Stimulated activated CD8-positive, alpha-beta memory T cell treated with anti-CD3 and anti-CD28 coated beads, Interleukin-12 subunit alpha, Interleukin-12 subunit beta, amount 100 ng/mL, for 24 hours (primary cell): Measurements from ENCODE around the gene CCNO.

Experiments
- DNase-seq: peaks from one replicate; pipeline ENCODE4 v3.0.0-alpha.2; 2020; ENCODE audit errors: extremely low read depth

CCNO gene

DNA sequence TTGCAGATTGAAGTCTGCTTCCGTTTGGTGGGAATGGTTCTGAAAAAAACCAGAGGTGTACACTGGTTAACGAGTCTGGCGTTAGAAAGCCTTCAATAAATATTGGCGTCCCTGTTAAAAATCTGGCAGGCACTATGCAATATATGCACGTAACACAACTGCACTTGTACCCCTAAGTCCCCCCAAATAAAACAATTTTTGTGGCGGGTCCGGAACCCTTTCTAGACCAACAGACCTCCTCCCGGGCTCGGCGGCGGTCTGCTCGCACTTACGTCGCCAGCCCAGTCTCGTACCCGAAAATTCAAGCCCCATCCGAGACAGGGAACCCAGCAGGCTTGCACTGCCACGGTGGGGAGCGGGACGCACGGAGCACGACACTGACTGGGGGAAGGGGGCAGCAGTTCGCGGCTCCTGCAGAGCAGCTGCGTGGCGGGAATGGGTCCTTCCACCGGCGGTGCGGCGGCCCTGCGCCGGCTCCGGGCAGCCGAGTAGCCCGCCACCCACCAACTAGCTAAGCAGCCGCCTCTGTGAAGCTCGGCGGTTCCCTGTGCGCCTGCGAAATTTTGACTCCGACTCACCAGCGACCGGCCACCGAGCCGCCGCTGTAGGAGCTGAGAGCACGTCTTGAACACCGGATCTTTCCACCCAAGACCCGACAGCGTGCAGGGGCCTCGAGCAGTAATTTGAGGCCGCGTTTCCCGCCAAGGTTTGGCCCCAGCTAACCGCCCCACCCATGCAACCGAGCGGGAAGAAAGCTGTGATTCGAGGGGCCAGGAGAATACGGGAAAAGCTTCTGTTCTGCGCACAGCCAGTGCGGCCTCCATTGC, 10.2 kb downstream of the CCNO start:
- no peak for DNase-seq

DNA sequence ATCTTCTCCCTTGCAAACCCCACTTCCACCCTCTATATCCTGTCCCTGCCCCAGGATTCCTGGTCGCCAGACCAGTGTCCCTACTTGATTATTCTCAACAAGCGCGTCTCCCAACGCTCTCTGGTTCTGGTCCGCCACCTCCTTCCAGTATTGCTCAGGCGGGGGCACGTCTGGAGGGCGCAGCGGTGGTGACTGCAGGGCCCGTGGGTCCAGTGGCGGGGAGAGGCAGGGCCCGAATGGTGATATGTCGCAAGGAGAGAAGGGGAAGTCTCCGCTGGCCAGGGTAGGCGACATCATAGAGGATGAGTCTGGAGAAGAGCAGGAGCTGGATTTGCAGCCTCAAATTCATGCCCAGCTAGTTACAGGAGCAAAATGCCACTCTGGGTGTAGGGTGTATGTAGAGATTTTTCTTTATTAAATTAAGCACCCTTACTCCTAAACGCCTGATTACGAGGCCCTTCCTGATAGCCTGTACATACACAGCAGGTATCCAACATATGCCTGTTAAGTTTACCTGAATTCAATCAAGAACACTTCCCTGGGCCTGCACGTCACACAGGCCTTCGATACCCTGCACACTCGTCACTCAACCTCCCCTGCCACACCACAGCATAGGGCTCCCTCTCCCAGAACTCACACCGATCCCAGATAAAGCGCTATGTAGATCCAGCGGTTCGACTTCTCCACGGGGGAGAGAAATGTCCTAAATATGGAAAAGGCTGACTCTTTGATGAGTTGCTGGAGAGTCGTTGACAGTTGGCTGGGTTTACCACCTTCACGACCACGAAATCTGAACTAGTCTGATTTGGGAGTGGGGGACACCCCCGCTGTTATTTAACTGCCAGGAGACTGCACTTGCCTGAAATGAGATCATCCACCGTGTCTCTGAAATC, 11.1 kb downstream of the CCNO start:
- no peak for DNase-seq

DNA sequence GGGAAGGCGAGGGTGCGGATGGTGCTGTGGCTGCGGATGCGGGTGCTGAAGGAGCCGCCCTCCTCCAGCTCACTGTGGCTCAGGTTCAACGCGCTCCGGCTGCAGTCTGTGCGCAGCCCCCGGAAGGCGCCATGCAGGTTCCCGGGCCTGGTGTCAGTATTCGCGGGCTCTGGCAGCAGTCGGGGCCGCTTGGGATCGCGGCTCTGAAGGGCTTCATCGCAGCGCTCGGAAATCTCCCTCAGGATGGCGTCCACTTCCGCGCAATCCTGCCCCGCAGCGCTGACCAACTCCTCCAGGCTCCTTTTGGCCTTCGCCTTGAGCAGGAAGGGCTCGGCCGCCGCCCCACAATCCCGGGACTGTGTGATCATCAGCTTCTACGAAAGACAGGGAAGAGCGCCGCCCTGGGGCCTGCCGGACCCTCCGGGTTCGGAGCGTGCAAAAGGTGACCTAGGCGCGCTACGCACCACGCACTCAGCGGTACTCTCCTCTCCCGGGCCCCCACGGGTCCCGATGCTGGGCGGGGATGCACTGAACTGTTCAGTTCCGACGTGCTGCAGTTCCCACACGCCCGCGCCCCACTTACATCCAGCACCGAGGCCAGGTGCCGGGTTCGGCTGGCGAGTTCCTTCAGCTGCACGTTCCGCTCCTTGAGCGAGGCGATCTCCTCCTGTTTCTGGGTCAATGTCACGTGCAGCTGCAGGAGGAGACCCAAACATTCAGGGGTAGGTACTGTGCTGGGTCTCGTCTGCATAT, 12.8 kb downstream of the CCNO start:
- no peak for DNase-seq

DNA sequence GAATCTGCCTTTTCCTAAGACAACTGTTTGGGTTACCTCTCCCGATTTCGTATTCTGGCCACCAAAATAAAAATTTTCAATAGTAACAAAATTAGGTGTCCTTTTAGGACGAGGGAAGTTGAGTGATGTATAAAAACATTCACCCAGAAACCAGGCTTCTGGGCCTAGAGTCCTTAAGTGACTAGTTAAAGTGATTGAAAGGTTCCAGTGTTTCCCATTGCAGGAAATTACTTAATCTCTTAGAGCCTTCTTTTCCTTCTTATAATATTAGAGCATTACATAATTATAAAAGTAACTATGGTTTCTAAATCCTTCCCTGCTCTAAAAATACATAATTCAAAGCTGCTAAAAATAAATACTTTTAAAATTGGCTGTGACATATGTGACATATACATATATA, 13.6 kb downstream of the CCNO start:
- DNase-seq = no peak

DNA sequence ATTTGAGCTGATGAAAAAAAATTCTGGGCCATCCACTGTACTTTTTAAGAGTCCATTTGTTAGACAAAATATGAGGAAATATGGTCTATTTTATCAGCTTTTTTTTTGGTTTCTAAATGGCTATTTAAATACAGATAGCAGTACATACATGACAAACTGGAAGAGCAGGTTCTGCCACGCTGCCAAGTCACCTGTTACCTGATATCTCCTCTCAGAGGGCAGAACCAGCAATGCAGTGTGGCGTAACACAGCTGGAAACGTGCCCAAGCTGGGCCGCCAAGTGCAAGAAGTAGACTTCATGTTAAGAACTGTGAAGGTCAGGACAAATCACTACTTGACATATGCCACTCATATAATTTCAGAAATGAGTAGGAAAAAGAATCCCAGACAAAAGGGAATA, 14.4 kb downstream of the CCNO start:
- DNase-seq = no peak

DNA sequence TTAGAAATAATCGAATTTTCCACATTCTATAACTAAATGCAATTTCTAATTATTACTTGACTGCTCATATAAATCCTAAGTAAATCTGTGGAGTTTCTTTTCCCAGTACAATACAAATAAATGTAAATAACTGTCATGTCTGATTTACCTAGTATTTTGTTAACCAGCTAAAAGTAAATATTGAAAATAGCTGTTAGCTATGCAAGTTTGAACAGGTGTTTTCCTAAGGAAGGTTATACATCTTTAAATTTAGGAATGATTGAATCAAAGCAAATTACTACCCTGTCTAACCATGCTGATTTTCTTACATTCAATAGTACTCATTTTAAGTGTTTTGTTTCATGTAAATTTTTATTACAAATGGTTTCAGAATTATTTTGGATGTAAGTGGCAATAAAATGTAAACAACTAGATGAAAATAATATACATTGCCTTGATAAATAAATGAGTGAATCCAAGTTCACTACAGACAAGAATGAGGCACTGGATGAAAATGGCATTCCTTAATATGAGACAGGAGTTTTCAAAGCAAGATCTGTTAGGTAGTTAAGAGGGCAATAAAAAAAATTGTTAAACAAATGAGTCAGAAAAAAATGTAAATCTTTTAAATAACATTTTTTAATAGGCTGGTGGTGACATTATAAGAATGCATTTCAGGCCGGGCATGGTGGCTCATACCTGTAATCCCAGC, 22.1 kb downstream of the CCNO start:
- no peak for DNase-seq

DNA sequence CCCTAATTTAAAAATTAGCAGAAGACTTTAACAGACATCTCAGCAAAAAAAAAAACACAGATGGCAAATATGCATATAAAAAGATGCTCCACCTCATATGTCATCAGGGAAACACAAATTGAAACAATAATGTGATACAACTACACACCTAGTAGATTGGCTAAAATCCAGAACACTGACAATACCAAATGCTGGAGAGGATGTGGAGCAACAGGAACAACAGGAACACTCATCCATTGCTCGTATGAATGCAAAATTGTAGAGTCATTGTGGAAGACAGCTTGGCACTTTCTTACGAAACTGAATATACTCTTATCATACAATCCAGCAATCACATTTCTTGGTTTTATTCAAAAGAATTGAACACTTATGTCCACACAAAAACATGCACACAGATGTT, 28.4 kb downstream of the CCNO start:
- no peak for DNase-seq

DNA sequence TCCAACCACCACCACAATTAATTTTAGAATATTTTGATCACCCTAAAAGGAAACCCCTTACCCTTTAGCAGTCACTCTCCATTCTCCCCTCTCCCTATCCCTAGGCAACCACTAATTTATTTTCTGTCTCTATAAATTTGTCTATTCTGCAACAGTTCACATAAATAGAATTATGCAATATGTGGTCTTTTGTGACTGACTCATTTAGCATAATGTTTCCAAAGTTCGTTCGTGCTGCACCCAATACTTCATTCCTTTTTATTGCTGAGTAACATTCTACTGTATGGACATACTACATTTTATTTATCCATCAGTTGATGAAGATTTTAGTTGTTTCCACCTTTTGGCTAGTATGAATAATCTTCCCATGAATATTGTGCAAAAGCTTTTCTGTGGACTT, 42.2 kb downstream of the CCNO start:
- no peak for DNase-seq

DNA sequence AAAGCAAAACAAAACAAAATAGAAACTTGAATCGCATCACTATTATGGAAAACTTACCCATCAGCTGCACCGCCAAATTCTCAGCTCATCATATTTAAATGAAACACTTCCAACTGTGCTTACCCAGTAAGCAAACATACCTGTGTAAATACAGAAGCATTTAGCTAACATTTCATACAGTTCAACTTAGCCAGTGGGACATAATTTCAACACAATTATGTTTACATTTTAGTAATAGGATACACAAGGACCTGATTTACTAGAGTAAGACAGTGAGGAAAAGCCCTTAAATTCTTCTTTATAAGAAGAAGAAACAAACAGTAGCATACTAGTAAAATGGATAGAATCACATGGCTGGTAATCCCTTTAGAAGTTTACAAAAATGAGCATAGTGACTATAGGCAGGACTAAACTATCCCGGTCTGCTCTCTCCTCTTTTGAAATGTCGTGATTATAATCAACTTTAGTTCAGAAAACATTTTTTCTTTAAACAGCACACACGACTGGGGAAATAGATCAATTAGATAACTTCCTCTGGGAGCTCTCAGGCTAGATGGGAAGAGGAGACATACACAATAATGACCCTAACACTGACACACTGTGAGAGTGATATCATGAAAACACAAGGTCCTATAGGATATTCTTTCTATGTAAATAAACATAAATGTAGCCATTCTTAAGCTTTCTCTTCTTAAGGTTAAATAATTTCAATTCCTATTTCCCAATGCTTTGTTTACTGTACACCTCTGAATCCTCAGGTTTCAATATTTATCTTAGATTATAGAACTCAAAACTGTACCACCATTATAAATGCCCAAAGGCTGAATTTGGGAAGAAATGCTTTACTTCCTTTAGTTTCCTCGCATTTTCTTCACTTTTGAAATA, 44.5 kb downstream of the CCNO start:
- DNase-seq = no peak

DNA sequence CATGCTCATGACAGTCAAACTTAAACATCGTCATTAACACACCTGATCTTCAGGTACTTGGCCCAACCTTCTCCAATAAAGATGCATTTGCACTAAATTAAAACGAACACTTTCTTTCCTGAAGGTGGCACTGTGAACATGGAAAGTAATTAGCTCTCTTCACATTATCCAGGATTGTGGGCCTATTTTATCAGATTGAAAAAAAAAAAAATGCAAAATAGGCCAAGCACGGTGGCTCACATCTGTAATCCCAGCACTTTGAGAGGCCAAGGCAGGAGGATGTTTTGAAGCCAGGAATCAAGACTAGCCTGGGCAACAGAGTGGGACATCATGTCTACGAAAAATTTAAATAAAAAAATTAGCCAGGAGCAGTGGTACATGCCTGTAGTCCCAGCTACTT, 46.0 kb downstream of the CCNO start:
- no peak for DNase-seq
